Right atrium auricular region (tissue), 2 donors: ENCODE results near the gene HDHD5. TPM values are rescaled to one million over a fixed set of nuclear protein-coding genes. Genes with fewer than 3 reads are reported as not detected.

Source experiments
- DNase-seq: peaks from one replicate; pipeline ENCODE4 v3.0.0-alpha.2; 2019; ENCODE audit warnings: low spot score
- H3K27ac ChIP-seq, 2 donors: fragments of 200-600 bp; sonication (generic); 1 replicate in 1 of 2; 2 replicates in 1 of 2; pipeline ENCODE4 v1.5.1; 2016 to 2019
- H3K27me3 ChIP-seq, 2 donors: fragments of 200-600 bp; sonication (generic); one replicate each; pipeline versions ENCODE4 v1.5.1 to v1.6.0; 2017 to 2019
- H3K36me3 ChIP-seq: fragments of 200-600 bp; sonication (generic); one replicate; pipeline ENCODE4 v1.5.1; 2016
- H3K4me1 ChIP-seq, 2 donors: fragments of 200-600 bp; sonication (generic); one replicate each; pipeline versions ENCODE4 v1.5.1 to v1.6.0; 2017 to 2019
- H3K4me3 ChIP-seq, 2 donors: fragments of 200-600 bp; sonication (generic); 1 replicate in 1 of 2; 2 replicates in 1 of 2; pipeline ENCODE4 v1.5.1; 2017 to 2019; ENCODE audit warnings: mild to moderate bottlenecking in 1 of 2, moderate library complexity in 1 of 2
- H3K9me3 ChIP-seq, 2 donors: fragments of 200-600 bp; sonication (generic); one replicate each; pipeline ENCODE4 v1.5.1; 2019
- total RNA-seq, 2 donors: library from RNA; depleted of rRNA; stranded (reverse); fragments of >200 nt; gene quantifications; one replicate each; pipeline ENCODE4 v1.1.0, GENCODE V29; 2016
- TF ChIP-seq, protein P1 (sequence below), 2 donors: fragments of 200-600 bp; sonication (generic); IDR thresholded peaks; one replicate each; pipeline ENCODE4 v1.5.1; 2019; ENCODE audit warnings: antibody characterized with exemption in 2 of 2

Gene HDHD5
- total RNA-seq, 2 donors from 2014 or later = 33.1 to 39.7 TPM

DNA sequence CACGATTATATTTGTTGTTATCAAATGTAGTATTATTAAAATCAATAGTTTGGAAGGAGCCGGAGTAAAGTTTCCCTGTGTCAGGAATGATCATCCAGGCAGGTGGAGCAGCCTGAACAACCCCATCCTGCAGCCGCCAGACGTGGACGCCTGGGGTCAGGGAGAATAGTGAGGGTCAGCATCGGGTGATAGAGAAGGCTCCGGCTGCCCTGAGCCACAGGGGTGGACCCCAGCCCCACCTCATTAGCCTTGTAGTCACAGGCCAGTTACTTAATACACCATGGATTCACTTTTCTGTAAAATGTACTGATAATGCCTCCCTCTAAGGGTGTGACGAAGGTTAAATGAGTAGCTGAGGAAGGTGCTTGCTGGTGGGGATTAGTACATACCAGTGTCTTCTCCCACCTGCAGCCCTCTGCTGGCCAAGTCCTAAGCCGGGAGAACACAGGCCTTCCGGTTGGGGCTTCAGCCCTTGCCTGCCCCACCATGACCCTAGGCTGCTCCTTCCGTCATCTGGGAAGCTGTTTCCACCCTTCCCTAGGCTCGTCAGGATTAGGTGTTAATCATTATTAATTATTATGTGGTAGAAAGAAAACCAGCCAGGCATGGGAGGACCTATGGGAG is 52.8 kb downstream of the HDHD5 start:
- peaks cover 49% of the 10 kb centered on the region for H3K36me3 ChIP-seq
- TF ChIP-seq, protein P1, sequence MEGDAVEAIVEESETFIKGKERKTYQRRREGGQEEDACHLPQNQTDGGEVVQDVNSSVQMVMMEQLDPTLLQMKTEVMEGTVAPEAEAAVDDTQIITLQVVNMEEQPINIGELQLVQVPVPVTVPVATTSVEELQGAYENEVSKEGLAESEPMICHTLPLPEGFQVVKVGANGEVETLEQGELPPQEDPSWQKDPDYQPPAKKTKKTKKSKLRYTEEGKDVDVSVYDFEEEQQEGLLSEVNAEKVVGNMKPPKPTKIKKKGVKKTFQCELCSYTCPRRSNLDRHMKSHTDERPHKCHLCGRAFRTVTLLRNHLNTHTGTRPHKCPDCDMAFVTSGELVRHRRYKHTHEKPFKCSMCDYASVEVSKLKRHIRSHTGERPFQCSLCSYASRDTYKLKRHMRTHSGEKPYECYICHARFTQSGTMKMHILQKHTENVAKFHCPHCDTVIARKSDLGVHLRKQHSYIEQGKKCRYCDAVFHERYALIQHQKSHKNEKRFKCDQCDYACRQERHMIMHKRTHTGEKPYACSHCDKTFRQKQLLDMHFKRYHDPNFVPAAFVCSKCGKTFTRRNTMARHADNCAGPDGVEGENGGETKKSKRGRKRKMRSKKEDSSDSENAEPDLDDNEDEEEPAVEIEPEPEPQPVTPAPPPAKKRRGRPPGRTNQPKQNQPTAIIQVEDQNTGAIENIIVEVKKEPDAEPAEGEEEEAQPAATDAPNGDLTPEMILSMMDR (IDR thresholded peaks at IDR 0.05) = no peak

DNA sequence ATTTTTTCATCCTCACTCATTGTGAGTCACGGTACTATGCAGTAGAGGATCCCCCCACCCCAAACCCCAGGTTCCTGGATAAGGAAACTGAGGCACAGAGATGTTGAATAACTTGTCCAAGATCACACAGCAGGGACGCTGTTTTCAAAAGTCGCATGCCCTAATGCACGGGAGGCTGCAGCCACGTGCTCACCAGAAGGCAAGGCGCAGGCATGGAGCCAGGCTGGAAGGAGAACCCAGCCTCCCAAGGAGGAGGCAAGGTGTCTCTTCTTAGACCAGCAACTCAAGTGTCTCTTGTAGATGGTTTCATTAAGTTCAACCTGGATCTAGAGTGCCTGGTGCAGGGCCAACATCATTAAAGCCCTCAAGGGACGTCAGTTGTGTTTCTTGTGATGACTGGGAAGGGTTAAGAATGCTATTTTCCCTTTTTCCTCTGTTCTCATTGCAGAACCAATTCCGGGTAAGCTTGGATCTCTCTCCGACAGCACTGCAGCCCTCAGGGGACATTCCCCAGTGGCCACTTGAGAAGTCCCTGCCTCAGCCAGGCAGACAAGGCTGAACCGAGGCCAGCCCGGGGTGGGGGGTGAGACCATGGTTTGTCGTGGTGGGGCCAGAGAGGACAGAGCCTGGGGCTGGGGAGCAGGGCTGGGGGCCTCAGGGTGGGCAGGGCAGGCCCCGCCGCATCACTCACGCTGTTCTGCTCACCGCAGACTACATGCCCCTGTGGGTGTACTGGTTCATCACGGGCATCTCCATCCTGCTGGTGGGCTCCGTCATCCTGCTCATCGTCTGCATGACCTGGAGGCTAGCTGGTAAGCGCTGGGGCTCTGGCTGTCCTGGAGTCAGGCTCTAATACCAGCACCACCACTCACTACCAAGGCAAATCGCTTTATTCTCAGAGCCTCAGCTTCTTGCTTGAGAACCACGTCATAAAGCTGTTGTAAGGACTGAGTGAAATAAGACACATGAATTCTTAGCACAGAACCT is 53.6 kb downstream of the HDHD5 start:
- no peak overlapping the region for H3K4me3 ChIP-seq
- peaks cover 56% of the 10 kb centered on the region for H3K36me3 ChIP-seq
- no peaks in the 10 kb centered on the region for H3K4me1 ChIP-seq
- H3K9me3 ChIP-seq = no peaks in the 10 kb centered on the region
- no peaks in the 10 kb centered on the region for H3K27me3 ChIP-seq
- no peak for DNase-seq
- TF ChIP-seq, protein P1 (IDR thresholded peaks at IDR 0.05) = no peak
- H3K27ac ChIP-seq = no peak overlapping the region

More for the DNA sequence above, 52.8 kb downstream of the HDHD5 start:
- Histone ChIP-seq H3K9me3 (no peaks in the 10 kb centered on the region), H3K4me3 (no peak overlapping the region), H3K27ac (no peak overlapping the region), H3K27me3 (no peaks in the 10 kb centered on the region), H3K4me1 (no peaks in the 10 kb centered on the region)
- no peak for DNase-seq

DNA sequence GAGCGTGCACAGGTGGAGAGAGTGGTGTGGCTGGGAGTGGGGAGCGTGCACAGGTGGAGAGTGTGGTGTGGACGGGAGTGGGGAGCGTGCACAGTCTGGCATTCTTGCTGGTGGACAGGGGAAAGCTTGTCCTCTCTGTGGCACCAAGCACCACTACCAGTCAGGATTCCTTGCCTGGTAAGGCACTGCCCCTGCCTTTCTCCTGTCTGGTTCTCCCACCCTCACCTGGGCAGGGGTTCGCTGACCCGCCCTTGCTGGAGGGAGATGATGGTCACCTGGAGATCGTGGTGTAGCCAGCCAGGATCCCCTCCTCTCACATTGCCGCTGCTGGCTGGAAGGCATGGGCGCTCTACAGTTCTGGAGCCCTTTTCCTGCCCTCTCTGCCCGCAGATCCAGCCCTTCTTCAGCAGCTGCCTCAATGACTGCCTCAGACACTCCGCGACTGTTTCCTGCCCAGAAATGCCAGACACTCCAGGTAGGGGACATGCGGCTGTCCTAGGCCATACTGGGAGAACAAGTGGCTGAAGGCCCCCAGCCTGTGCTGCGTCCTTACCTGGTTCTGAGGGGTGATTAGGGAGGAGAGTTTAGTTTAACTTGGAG is 54.6 kb downstream of the HDHD5 start:
- no peak for DNase-seq
- no peaks in the 10 kb centered on the region for H3K9me3 ChIP-seq
- H3K4me3 ChIP-seq = no peak overlapping the region
- no peaks in the 10 kb centered on the region for H3K4me1 ChIP-seq
- peaks cover 60% of the 10 kb centered on the region for H3K36me3 ChIP-seq
- TF ChIP-seq, protein P1 (IDR thresholded peaks at IDR 0.05) = no peak
- H3K27ac ChIP-seq = no peak overlapping the region
- H3K27me3 ChIP-seq = no peaks in the 10 kb centered on the region

DNA sequence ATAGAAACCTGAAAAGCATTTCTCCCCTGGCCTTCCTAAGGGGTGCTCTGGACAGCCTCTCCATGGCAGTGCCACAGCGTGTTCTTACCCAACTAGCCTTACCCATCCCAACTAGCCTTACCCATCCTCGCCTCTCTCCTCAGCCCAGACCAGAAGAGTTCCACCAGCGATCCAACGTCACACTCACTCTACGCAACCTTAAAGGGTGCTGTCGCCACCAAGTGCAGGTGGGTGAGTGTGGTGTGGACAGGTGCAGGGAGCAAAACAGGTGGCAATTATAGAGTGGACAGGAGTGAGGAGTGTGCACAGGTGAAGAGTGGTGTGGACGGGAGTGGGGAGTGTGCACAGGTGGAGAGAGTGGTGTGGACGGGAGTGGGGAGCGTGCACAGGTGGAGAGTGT is 55.7 kb downstream of the HDHD5 start:
- H3K9me3 ChIP-seq = no peaks in the 10 kb centered on the region
- H3K36me3 ChIP-seq = peaks cover 60% of the 10 kb centered on the region
- H3K27me3 ChIP-seq = no peaks in the 10 kb centered on the region
- H3K4me1 ChIP-seq = no peaks in the 10 kb centered on the region
- H3K27ac ChIP-seq = no peak overlapping the region
- TF ChIP-seq, protein P1 (IDR thresholded peaks at IDR 0.05) = no peak
- DNase-seq = no peak
- H3K4me3 ChIP-seq = no peak overlapping the region

DNA sequence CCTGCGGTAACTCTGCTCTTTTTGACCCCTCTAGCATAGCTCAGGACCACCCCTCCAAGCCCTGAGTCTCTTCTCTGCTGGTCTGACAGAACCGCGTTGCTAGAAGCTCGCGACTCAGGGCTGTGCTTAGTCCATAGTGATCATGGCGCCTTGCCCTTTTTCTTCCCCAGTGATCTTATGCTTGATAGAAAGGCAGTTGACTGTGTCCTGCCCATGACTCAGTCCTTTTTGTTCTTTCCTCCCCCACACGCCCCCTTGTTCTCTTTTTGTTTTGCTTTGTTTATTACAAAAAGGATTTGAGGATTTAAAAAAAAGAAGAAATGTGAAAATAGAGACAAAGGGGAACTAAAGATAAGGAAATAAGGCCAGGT is 56.8 kb downstream of the HDHD5 start:
- no peak overlapping the region for H3K27ac ChIP-seq
- no peak overlapping the region for H3K4me3 ChIP-seq
- H3K4me1 ChIP-seq = no peaks in the 10 kb centered on the region
- no peaks in the 10 kb centered on the region for H3K9me3 ChIP-seq
- H3K36me3 ChIP-seq = peaks cover 61% of the 10 kb centered on the region
- no peak for DNase-seq
- TF ChIP-seq, protein P1 (IDR thresholded peaks at IDR 0.05) = no peak
- H3K27me3 ChIP-seq = no peaks in the 10 kb centered on the region
